Mucosa of descending colon (tissue), 3 donors: ENCODE data around the gene PDGFD. TPM values are rescaled to one million over a fixed set of nuclear protein-coding genes. Genes with fewer than 3 reads are reported as not detected.
"Not testable (repeated sequence)": the region's sequence is repeated elsewhere in the genome, so short reads cannot be mapped to it uniquely, and the experiment has no call there.

Experiments
- ATAC-seq: fragments of 200-7000 bp; cut with Tn5 transposase; one replicate; pipeline ENCODE4 v1.9.1; 2020; ENCODE audit warnings: mild to moderate bottlenecking, moderate library complexity
- DNase-seq, 3 donors: peaks; one replicate each; pipeline ENCODE4 v3.0.0-alpha.2; 2020
- H3K36me3 ChIP-seq: fragments of 200-600 bp; one replicate; pipeline ENCODE4 v1.8.0; 2021; ENCODE audit warnings: low read depth, mild to moderate bottlenecking
- H3K4me1 ChIP-seq: fragments of 200-600 bp; one replicate; pipeline ENCODE4 v1.8.0; 2021; ENCODE audit warnings: low read depth, mild to moderate bottlenecking
- H3K4me3 ChIP-seq: fragments of 200-600 bp; one replicate; pipeline ENCODE4 v1.8.0; 2021; ENCODE audit warnings: mild to moderate bottlenecking
- H3K9me3 ChIP-seq: fragments of 200-600 bp; one replicate; pipeline ENCODE4 v1.8.0; 2021; ENCODE audit warnings: mild to moderate bottlenecking
- intact Hi-C, 2 donors: fragments of 100-400 bp; cut with DNase I in 1 of 2; cut with micrococcal nuclease in 1 of 2; formaldehyde crosslinking; loops; one replicate each; pipeline versions ENCODE4 v1.11.0 to v1.11.1; 2022; cut with DNase I, micrococcal nuclease
- total RNA-seq, 3 donors: library from RNA; stranded (reverse); fragmentation: NEBNext Ultra II Directional in 2 of 3; extraction: Animal tissue kit (Norgen Biotek cat#: 25700) in 2 of 3; gene quantifications; one replicate each; pipeline versions ENCODE4 v1.2.1 to v1.2.4, GENCODE V29; 2021 to 2023
- TF ChIP-seq, protein P1 (sequence below): fragments of 200-600 bp; IDR thresholded peaks from one replicate; pipeline ENCODE4 v1.8.0; 2022; ENCODE audit warnings: antibody characterized with exemption, mild to moderate bottlenecking
- donor health status: DM: no; HTN: no; CAD: no; lungs with moderate emphysema.
- donor health status: DM: no; HTN: no; CAD: no.
- donor health status: DM: no; HTN: yes; CAD: no.

The PDGFD gene
- total RNA-seq, 3 donors from 2014 or later = 3.4 to 6.9 (median 5.7) TPM

- H3K9me3 ChIP-seq = no peaks in the 10 kb centered on the region
- intact Hi-C loops = no loop called here
- no peaks in the 10 kb centered on the region for H3K36me3 ChIP-seq
- ATAC-seq (no peak), DNase-seq (no peak)
- TF ChIP-seq, protein P1, sequence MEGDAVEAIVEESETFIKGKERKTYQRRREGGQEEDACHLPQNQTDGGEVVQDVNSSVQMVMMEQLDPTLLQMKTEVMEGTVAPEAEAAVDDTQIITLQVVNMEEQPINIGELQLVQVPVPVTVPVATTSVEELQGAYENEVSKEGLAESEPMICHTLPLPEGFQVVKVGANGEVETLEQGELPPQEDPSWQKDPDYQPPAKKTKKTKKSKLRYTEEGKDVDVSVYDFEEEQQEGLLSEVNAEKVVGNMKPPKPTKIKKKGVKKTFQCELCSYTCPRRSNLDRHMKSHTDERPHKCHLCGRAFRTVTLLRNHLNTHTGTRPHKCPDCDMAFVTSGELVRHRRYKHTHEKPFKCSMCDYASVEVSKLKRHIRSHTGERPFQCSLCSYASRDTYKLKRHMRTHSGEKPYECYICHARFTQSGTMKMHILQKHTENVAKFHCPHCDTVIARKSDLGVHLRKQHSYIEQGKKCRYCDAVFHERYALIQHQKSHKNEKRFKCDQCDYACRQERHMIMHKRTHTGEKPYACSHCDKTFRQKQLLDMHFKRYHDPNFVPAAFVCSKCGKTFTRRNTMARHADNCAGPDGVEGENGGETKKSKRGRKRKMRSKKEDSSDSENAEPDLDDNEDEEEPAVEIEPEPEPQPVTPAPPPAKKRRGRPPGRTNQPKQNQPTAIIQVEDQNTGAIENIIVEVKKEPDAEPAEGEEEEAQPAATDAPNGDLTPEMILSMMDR = no peak
- H3K4me3 ChIP-seq = no peak overlapping the region
- H3K4me1 ChIP-seq = no peaks in the 10 kb centered on the region
These were observed 112.2 kb downstream of the PDGFD start for GRCh38 chr11:104051778-104052177.

GRCh38 chr11:104049116-104049515 is 114.8 kb downstream of the PDGFD start:
- H3K36me3 ChIP-seq = no peaks in the 10 kb centered on the region
- no peaks in the 10 kb centered on the region for H3K4me1 ChIP-seq
- intact Hi-C loops = no loop called here
- ATAC-seq = no peak
- TF ChIP-seq, protein P1 = no peak
- DNase-seq = no peak
- H3K4me3 ChIP-seq = no peak overlapping the region
- no peaks in the 10 kb centered on the region for H3K9me3 ChIP-seq

GRCh38 chr11:104046858-104047257 is 117.1 kb downstream of the PDGFD start:
- H3K4me3 ChIP-seq, intact Hi-C loops, H3K4me1 ChIP-seq, H3K36me3 ChIP-seq, DNase-seq, ATAC-seq, H3K9me3 ChIP-seq: not testable (repeated sequence)

- TF ChIP-seq, protein P1 = no peak
- Histone ChIP-seq H3K36me3 (no peaks in the 10 kb centered on the region), H3K4me1 (no peaks in the 10 kb centered on the region), H3K9me3 (no peaks in the 10 kb centered on the region), H3K4me3 (no peak overlapping the region)
- no peak for ATAC-seq
- intact Hi-C loops = no loop called here
- DNase-seq = no peak
These were observed 117.6 kb downstream of the PDGFD start for GRCh38 chr11:104046331-104046730.

GRCh38 chr11:104043678-104044239 is 120.2 kb downstream of the PDGFD start:
- Histone ChIP-seq H3K9me3 (no peaks in the 10 kb centered on the region), H3K36me3 (no peaks in the 10 kb centered on the region), H3K4me3 (no peak overlapping the region), H3K4me1 (no peaks in the 10 kb centered on the region)
- ATAC-seq (no peak), DNase-seq (no peak)
- intact Hi-C loops = no loop called here
- TF ChIP-seq, protein P1 = no peak

GRCh38 chr11:104043142-104043541 is 120.8 kb downstream of the PDGFD start:
- H3K4me1 ChIP-seq = no peaks in the 10 kb centered on the region
- intact Hi-C loops = no loop called here
- TF ChIP-seq, protein P1 = no peak
- DNase-seq = no peak
- ATAC-seq = no peak
- H3K9me3 ChIP-seq = no peaks in the 10 kb centered on the region
- no peaks in the 10 kb centered on the region for H3K36me3 ChIP-seq
- no peak overlapping the region for H3K4me3 ChIP-seq
